ENCODE data around the gene RIOK3. TPM values are rescaled to one million over a fixed set of nuclear protein-coding genes. Genes with fewer than 3 reads are reported as not detected.
"Not testable (repeated sequence)": the region's sequence is repeated elsewhere in the genome, so short reads cannot be mapped to it uniquely, and the experiment has no call there.

RIOK3 gene
- 119 TPM for total RNA-seq

GRCh38 chr18:23452728-23453679 is at the start of gene RIOK3:
RIOK3 (plus strand) TSS chr18:23453287; CDS start chr18:23453440, 153 bp downstream.
- peak; percentile 95 for ATAC-seq

- no peak for ATAC-seq
These were observed 49.8 kb upstream of the RIOK3 start for GRCh38 chr18:23403310-23403709.

- ATAC-seq: peak; percentile 84
These were observed 47.5 kb upstream of the RIOK3 start for GRCh38 chr18:23405636-23406035.

GRCh38 chr18:23406271-23406787 is 46.8 kb upstream of the RIOK3 start:
- peak; percentile 73 for ATAC-seq

GRCh38 chr18:23412351-23412964 is 40.6 kb upstream of the RIOK3 start:
- no peak for ATAC-seq

- no peak for ATAC-seq
These were observed 37.6 kb upstream of the RIOK3 start for GRCh38 chr18:23415515-23415914.

GRCh38 chr18:23416298-23416697 is 36.8 kb upstream of the RIOK3 start:
- peak; percentile 53 for ATAC-seq

GRCh38 chr18:23421277-23421676 is 31.8 kb upstream of the RIOK3 start:
- peak; percentile 20 for ATAC-seq

- peak; percentile 98 for ATAC-seq
These were observed 30.2 kb upstream of the RIOK3 start for GRCh38 chr18:23422751-23423418.

- no peak for ATAC-seq
These were observed 28.5 kb upstream of the RIOK3 start for GRCh38 chr18:23424616-23425015.

- no peak for ATAC-seq
These were observed 24.3 kb upstream of the RIOK3 start for GRCh38 chr18:23428821-23429220.

- ATAC-seq: not testable (repeated sequence)
These were observed 23.5 kb upstream of the RIOK3 start for GRCh38 chr18:23429538-23429937.

GRCh38 chr18:23433360-23433759 is 19.7 kb upstream of the RIOK3 start:
- ATAC-seq: peak; percentile 60

GRCh38 chr18:23437357-23438045 is 15.6 kb upstream of the RIOK3 start:
- peak; percentile 92 for ATAC-seq

- ATAC-seq: no peak
These were observed 15.1 kb upstream of the RIOK3 start for GRCh38 chr18:23438046-23438377.

GRCh38 chr18:23438608-23439366 is 14.3 kb upstream of the RIOK3 start:
- no peak for ATAC-seq

GRCh38 chr18:23440131-23440530 is 13.0 kb upstream of the RIOK3 start:
- no peak for ATAC-seq

- ATAC-seq: no peak
These were observed 10.1 kb upstream of the RIOK3 start for GRCh38 chr18:23442958-23443357.

GRCh38 chr18:23448291-23448690 is 4.8 kb upstream of the RIOK3 start:
- no peak for ATAC-seq

- ATAC-seq: no peak
These were observed 3.1 kb upstream of the RIOK3 start for GRCh38 chr18:23450022-23450421.

GRCh38 chr18:23451011-23451410 is 2.1 kb upstream of the RIOK3 start:
- ATAC-seq: no peak

GRCh38 chr18:23451491-23451890 is 1.6 kb upstream of the RIOK3 start:
- no peak for ATAC-seq

Measured in esophagus mucosa (tissue), 1 donor.